H1 (cell line): ENCODE results near the gene TMEM108. TPM values are rescaled to one million over a fixed set of nuclear protein-coding genes. Genes with fewer than 3 reads are reported as not detected.

ENCODE experiments used
- CTCF ChIA-PET: fragments of 300-600 bp; sonication (Branson Sonifier 250); formaldehyde crosslinking; loops from one replicate; lab custom pipeline; 2021; ENCODE audit not compliant: partially characterized antibody; lab: Charles Lee
- POLR2A ChIA-PET: fragments of 300-600 bp; sonication (Branson Sonifier 250); formaldehyde crosslinking; loops from one replicate; lab custom pipeline; 2021; ENCODE audit warnings: inconsistent platforms; ENCODE audit not compliant: partially characterized antibody; lab: Charles Lee
- DNase-seq, 2 experiments: peaks; one replicate each; pipeline versions ENCODE4 v3.0.0 to v3.0.0-alpha.2; 2010 to 2022; ENCODE audit warnings: low spot score in 2 of 2, low read depth in 1 of 2, mixed read lengths in 1 of 2
- FAIRE-seq: peaks from 2 replicates; lab custom pipeline; 2011; peaks lifted over from hg19 to GRCh38; lab: Jason Lieb, UNC
- H2AFZ ChIP-seq: 2 replicates; pipeline ENCODE4 v1.8.1; 2012; ENCODE audit warnings: low read length, inconsistent platforms
- H2AK5ac ChIP-seq: 2 replicates; pipeline ENCODE4 v1.6.1; 2013; ENCODE audit warnings: low read depth, low read length
- H2BK120ac ChIP-seq: replicated peaks from 2 replicates; pipeline ENCODE3; 2013; ENCODE audit warnings: low read depth, low read length, inconsistent platforms
- H2BK12ac ChIP-seq: 2 replicates; pipeline ENCODE4 v1.6.1; 2013; ENCODE audit warnings: low read depth, low read length
- H2BK15ac ChIP-seq: 2 replicates; pipeline ENCODE4 v1.6.1; 2013; ENCODE audit warnings: low read length
- H2BK20ac ChIP-seq: 2 replicates; pipeline ENCODE4 v1.6.1; 2013; ENCODE audit warnings: low read length
- H2BK5ac ChIP-seq: 2 replicates; pipeline ENCODE4 v1.6.1; 2013; ENCODE audit warnings: low read depth, low read length
- H3K14ac ChIP-seq: 2 replicates; pipeline ENCODE4 v1.6.1; 2013; ENCODE audit warnings: inconsistent platforms; ENCODE audit not compliant: insufficient read length
- H3K18ac ChIP-seq: 2 replicates; pipeline ENCODE4 v1.6.1; 2013; ENCODE audit warnings: low read length; ENCODE audit errors: extremely low read depth
- H3K23ac ChIP-seq: 2 replicates; pipeline ENCODE4 v1.6.1; 2013; ENCODE audit warnings: inconsistent platforms; ENCODE audit not compliant: insufficient read length
- H3K23me2 ChIP-seq: 2 replicates; pipeline ENCODE4 v1.6.1; 2013; ENCODE audit warnings: low read depth, low read length
- H3K27ac ChIP-seq: 2 replicates; pipeline ENCODE4 v1.6.1; 2011; ENCODE audit warnings: low read depth, low read length, inconsistent platforms
- H3K27me3 ChIP-seq, 4 experiments: replicated peaks in 1 of 4; 1 replicate in 1 of 4; 2 replicates in 3 of 4; pipeline versions ENCODE4 v1.6.1 to v1.8.1; 2011 to 2013; ENCODE audit warnings: low read length in 3 of 4, mild to moderate bottlenecking in 3 of 4, inconsistent platforms in 2 of 4, mixed read lengths in 2 of 4, moderate library complexity in 1 of 4; ENCODE audit not compliant: control insufficient read depth in 3 of 4, insufficient read depth in 3 of 4; ENCODE audit errors: extremely low read depth in 1 of 4
- H3K36me3 ChIP-seq, 4 experiments: 2 replicates each; pipeline versions ENCODE4 v1.6.1 to v1.8.1; 2011 to 2013; ENCODE audit warnings: mild to moderate bottlenecking in 4 of 4, low read length in 3 of 4, moderate library complexity in 2 of 4, control low read depth in 1 of 4, inconsistent platforms in 1 of 4; ENCODE audit not compliant: insufficient read depth in 4 of 4, control insufficient read depth in 2 of 4
- H3K4ac ChIP-seq: replicated peaks from 2 replicates; pipeline ENCODE3; 2013; ENCODE audit warnings: low read length, low read depth, mixed read lengths, inconsistent platforms; ENCODE audit not compliant: insufficient read length
- H3K4me1 ChIP-seq, 4 experiments: replicated peaks in 1 of 4; 1 replicate in 1 of 4; 2 replicates in 3 of 4; pipeline versions ENCODE4 v1.6.1 to v1.8.1; 2011 to 2013; ENCODE audit warnings: low read length in 3 of 4, inconsistent platforms in 2 of 4, mixed read lengths in 1 of 4; ENCODE audit not compliant: insufficient read depth in 4 of 4, control insufficient read depth in 3 of 4
- H3K4me2 ChIP-seq, 2 experiments: 2 replicates each; pipeline versions ENCODE4 v1.6.1 to v1.8.1; 2011 to 2013; ENCODE audit warnings: low read depth in 2 of 2, low read length in 2 of 2, control low read depth in 1 of 2, inconsistent platforms in 1 of 2, mild to moderate bottlenecking in 1 of 2; ENCODE audit not compliant: insufficient read depth in 1 of 2
- H3K4me3 ChIP-seq, 4 experiments: fragments of 200-600, 300-600 bp in 1 of 4; sonication (generic), shearing (Covaris generic), sonication (Bioruptor Twin) in 1 of 4; 2 replicates each; pipeline versions ENCODE4 v1.5.1 to v1.8.1; 2011 to 2016; ENCODE audit warnings: low read length in 4 of 4, low read depth in 3 of 4, control low read depth in 2 of 4, inconsistent platforms in 2 of 4, mild to moderate bottlenecking in 2 of 4, mixed read lengths in 1 of 4, moderate library complexity in 1 of 4; ENCODE audit not compliant: insufficient read depth in 2 of 4; ENCODE audit errors: extremely low read depth in 1 of 4
- H3K56ac ChIP-seq: replicated peaks from 2 replicates; pipeline ENCODE3; 2013; ENCODE audit warnings: low read depth, mild to moderate bottlenecking, mixed read lengths, low read length, inconsistent platforms; ENCODE audit not compliant: insufficient read length
- H3K79me1 ChIP-seq: 2 replicates; pipeline ENCODE4 v1.6.1; 2013; ENCODE audit warnings: low read depth, low read length, control low read depth
- H3K79me2 ChIP-seq, 2 experiments: 2 replicates each; pipeline versions ENCODE4 v1.6.1 to v1.8.1; 2012 to 2013; ENCODE audit warnings: low read length in 2 of 2, mild to moderate bottlenecking in 2 of 2, inconsistent platforms in 1 of 2; ENCODE audit not compliant: insufficient read depth in 2 of 2, control insufficient read depth in 1 of 2
- H3K9ac ChIP-seq, 4 experiments: replicated peaks in 1 of 4; 1 replicate in 1 of 4; 2 replicates in 3 of 4; pipeline versions ENCODE4 v1.6.1 to v1.8.1; 2011 to 2013; ENCODE audit warnings: low read depth in 3 of 4, low read length in 3 of 4, control low read depth in 2 of 4, mild to moderate bottlenecking in 2 of 4, moderate library complexity in 2 of 4, inconsistent platforms in 1 of 4; ENCODE audit errors: extremely low read depth in 1 of 4
- H3K9me3 ChIP-seq, 2 experiments: 2 replicates each; pipeline versions ENCODE4 v1.6.1 to v1.8.1; 2012 to 2013; ENCODE audit warnings: mild to moderate bottlenecking in 2 of 2, moderate library complexity in 2 of 2, control low read depth in 1 of 2, inconsistent platforms in 1 of 2, low read depth in 1 of 2, low read length in 1 of 2, mixed read lengths in 1 of 2; ENCODE audit not compliant: insufficient read depth in 2 of 2
- H4K20me1 ChIP-seq, 2 experiments: replicated peaks in 1 of 2; 2 replicates each; pipeline versions ENCODE3 to v1.8.1; 2011 to 2013; ENCODE audit warnings: inconsistent platforms in 2 of 2, low read length in 2 of 2, mild to moderate bottlenecking in 1 of 2; ENCODE audit not compliant: insufficient read depth in 2 of 2, control insufficient read depth in 1 of 2
- H4K5ac ChIP-seq: 2 replicates; pipeline ENCODE4 v1.6.1; 2013; ENCODE audit warnings: low read length, low read depth, mixed read lengths, inconsistent platforms; ENCODE audit not compliant: insufficient read length
- H4K8ac ChIP-seq: 2 replicates; pipeline ENCODE4 v1.8.0; 2013; ENCODE audit warnings: mild to moderate bottlenecking, moderate library complexity, low read length, inconsistent platforms; ENCODE audit not compliant: insufficient read depth; ENCODE audit errors: extremely low read depth
- H4K91ac ChIP-seq: replicated peaks from 2 replicates; pipeline ENCODE3; 2013; ENCODE audit warnings: low read length, mixed read lengths, inconsistent platforms; ENCODE audit not compliant: insufficient read length
- ASH2L ChIP-seq: fragments of 200-600, 300-600 bp; sonication (generic); IDR thresholded peaks from one replicate; pipeline ENCODE4 v1.7.1; 2017; ENCODE audit warnings: low read length
- ATF3 ChIP-seq: IDR thresholded peaks from 2 replicates; pipeline ENCODE4 v1.6.1; 2011; ENCODE audit warnings: low read depth, mild to moderate bottlenecking, low read length; ENCODE audit not compliant: insufficient read depth
- BCL11A ChIP-seq, 2 experiments: IDR thresholded peaks; one replicate each; pipeline ENCODE4 v1.6.1; 2011; ENCODE audit warnings: low read depth in 2 of 2, low read length in 2 of 2, mild to moderate bottlenecking in 2 of 2
- EGR1 ChIP-seq: IDR thresholded peaks from 2 replicates; pipeline ENCODE4 v1.6.1; 2011; ENCODE audit warnings: low read depth, low read length, borderline replicate concordance
- JUN ChIP-seq: IDR thresholded peaks from 2 replicates; pipeline ENCODE4 v1.6.1; 2011; ENCODE audit warnings: low read depth, mild to moderate bottlenecking, improper control_type of control experiment, low read length
- KDM1A ChIP-seq: fragments of 200-600, 300-600 bp; sonication (generic); IDR thresholded peaks from 2 replicates; pipeline ENCODE4 v1.7.1; 2016; ENCODE audit warnings: mild to moderate bottlenecking, low read length, borderline replicate concordance
- KDM5A ChIP-seq: fragments of 200-600 bp; IDR thresholded peaks from 2 replicates; pipeline ENCODE4 v1.7.1; 2012; ENCODE audit warnings: mild to moderate bottlenecking, low read length, inconsistent platforms, mixed read lengths
- NANOG ChIP-seq: IDR thresholded peaks from 2 replicates; pipeline ENCODE4 v1.6.1; 2011; ENCODE audit warnings: low read length, low read depth, mild to moderate bottlenecking, inconsistent platforms; ENCODE audit not compliant: insufficient read depth, poor library complexity, severe bottlenecking
- POLR2AphosphoS5 ChIP-seq: IDR thresholded peaks from 2 replicates; pipeline ENCODE4 v1.6.1; 2011; ENCODE audit warnings: low read depth, low read length
- POU5F1 ChIP-seq: IDR thresholded peaks from 2 replicates; pipeline ENCODE4 v1.6.1; 2011; ENCODE audit warnings: low read depth, mild to moderate bottlenecking, low read length, moderate library complexity
- RXRA ChIP-seq: IDR thresholded peaks from 2 replicates; pipeline ENCODE4 v1.6.1; 2011; ENCODE audit warnings: low read depth, mild to moderate bottlenecking, low read length, moderate library complexity; ENCODE audit not compliant: insufficient read depth
- SAP30 ChIP-seq: fragments of 300-600 bp; sonication (generic); IDR thresholded peaks from 2 replicates; pipeline ENCODE4 v1.7.1; 2012; ENCODE audit warnings: low read length, moderate library complexity, mild to moderate bottlenecking, inconsistent platforms; ENCODE audit not compliant: insufficient read depth, insufficient replicate concordance
- SIX5 ChIP-seq: IDR thresholded peaks from 2 replicates; pipeline ENCODE4 v1.6.1; 2011; ENCODE audit warnings: mild to moderate bottlenecking, low read depth, low read length
- TAF1 ChIP-seq: IDR thresholded peaks from 2 replicates; pipeline ENCODE4 v1.6.1; 2011; ENCODE audit warnings: mild to moderate bottlenecking, low read depth, low read length
- ZNF274 ChIP-seq: IDR thresholded peaks from 2 replicates; pipeline ENCODE4 v1.7.0; 2012; ENCODE audit warnings: low read length, borderline replicate concordance; ENCODE audit errors: extremely low read depth
- WGBS, 2 experiments: shearing (Covaris generic) in 1 of 2; methylation state at CpG; one replicate each; pipeline versions ENCODE4 v1.1.6 to v1.1.7; 2013 to 2015; ENCODE audit warnings: low lambda C conversion rate in 2 of 2, mixed read lengths in 2 of 2, inconsistent platforms in 1 of 2, low coverage in 1 of 2, missing lambda C conversion rate in 1 of 2; ENCODE audit not compliant: insufficient replicate concordance in 2 of 2, insufficient coverage in 1 of 2, insufficient read length in 1 of 2; ENCODE audit errors: extremely low coverage in 1 of 2, missing lambda C conversion rate in 1 of 2; 5-methylcytosine and 5-hydroxymethylcytosine counted together
- polyA plus RNA-seq, 7 experiments: library from polyadenylated mRNA; depleted of rRNA in 3 of 7; stranded (reverse) in 5 of 7; unstranded in 2 of 7; fragments of >200 nt in 5 of 7; fragments of 200-250 nt in 2 of 7; gene quantifications; 1 replicate in 5 of 7; 2 replicates in 1 of 7; 4 replicates in 1 of 7; pipeline versions ENCODE4 v1.2.1 to v1.2.3, GENCODE V29; 2011 to 2013; ENCODE audit warnings: missing spikeins in 2 of 7, mixed read lengths in 2 of 7
- total RNA-seq: library from RNA; stranded (reverse); fragmentation: NEBNext Ultra II Directional; extraction: Animal tissue kit (Norgen Biotek cat#: 25700); gene quantifications from 2 replicates; pipeline ENCODE4 v1.2.1, GENCODE V29; 2021

The TMEM108 gene
- total and polyA plus RNA-seq, 2 of the 8 experiments (the other 6 are each of a cell fraction or from before 2014, with no cell fraction given) = 14.3 to 16.2 TPM

- Histone ChIP-seq H3K56ac (no peak overlapping the region), H3K9me3 (no peaks in the 10 kb centered on the region), H4K8ac (no peak overlapping the region), H2AK5ac (no peak overlapping the region), H3K27me3 (no peaks in the 10 kb centered on the region), H2BK15ac (no peak overlapping the region), H3K79me2 (no peaks in the 10 kb centered on the region), H2BK120ac (no peak overlapping the region), H2BK12ac (no peak overlapping the region), H3K18ac (no peak overlapping the region), H3K23ac (no peak overlapping the region), H3K14ac (no peak overlapping the region), H2AFZ (no peak overlapping the region), H4K5ac (no peak overlapping the region), H3K27ac (no peak overlapping the region), H3K4me1 (no peaks in the 10 kb centered on the region), H3K9ac (no peak overlapping the region), H4K91ac (no peak overlapping the region), H3K4me3 (no peak overlapping the region), H2BK5ac (no peak overlapping the region), H4K20me1 (no peaks in the 10 kb centered on the region), H3K79me1 (no peaks in the 10 kb centered on the region; the same call in 1 of the 2 replicates), H3K36me3 (0 out of 8 replicates have a peak, but pooled peaks cover 0 to 1% (median 0%) of the 10 kb centered on the region in 4 experiments), H2BK20ac (no peak overlapping the region), H3K23me2 (no peaks in the 10 kb centered on the region), H3K4me2 (no peak overlapping the region), H3K4ac (no peak overlapping the region)
- 78% methylated on average over 3 of the region's 3 CpGs; no CpG with 5 or more reads in 1 of the 2 experiments for WGBS, 2 experiments
- DNase-seq = no peak
- ChIA-PET POLR2A (no interaction called here), CTCF (interaction anchor here (1.0 kb wide), 1 partner anchor 9 kb away, joined by 3 read pairs; no protein-coding TSS in a partner anchor)
- no peak for FAIRE-seq
- no peak for TF ChIP-seq ATF3
- TF ChIP-seq EGR1 = no peak
- no peak for TF ChIP-seq BCL11A (IDR thresholded peaks at IDR 0.05; ENCODE audit: low read depth in 2 of 2, low read length in 2 of 2)
- no peak for TF ChIP-seq ASH2L
- TF ChIP-seq POU5F1 = no peak
- no peak for TF ChIP-seq TAF1
- no peak for TF ChIP-seq POLR2AphosphoS5
- no peak for TF ChIP-seq KDM1A
- TF ChIP-seq SIX5 = no peak
- no peak for TF ChIP-seq JUN
- TF ChIP-seq NANOG = no peak
- no peak for TF ChIP-seq ZNF274
- no peak for TF ChIP-seq SAP30
- no peak for TF ChIP-seq KDM5A
- TF ChIP-seq RXRA = no peak
Observed at GRCh38 chr3:133161656-133162055, 123.5 kb downstream of the TMEM108 start.
